Activated CD8-positive, alpha-beta T cell treated with anti-CD3 and anti-CD28 coated beads for 36 hours (primary cell): ENCODE data around the gene CLPSL2. TPM values are rescaled to one million over a fixed set of nuclear protein-coding genes. Genes with fewer than 3 reads are reported as not detected.

Source experiments
- ATAC-seq: fragments of 200-7000 bp; cut with Tn5 transposase; one replicate; pipeline ENCODE4 v1.10.0; 2021; ENCODE audit warnings: mild to moderate bottlenecking, moderate library complexity
- CTCF ChIA-PET: fragments of 350-600 bp; sonication (Branson Sonifier 250); formaldehyde crosslinking; loops from one replicate; lab custom pipeline; 2021; ENCODE audit warnings: antibody characterized with exemption; lab: Charles Lee
- POLR2A ChIA-PET: fragments of 350-600 bp; sonication (Branson Sonifier 250); formaldehyde crosslinking; loops from one replicate; lab custom pipeline; 2021; ENCODE audit warnings: antibody characterized with exemption; lab: Charles Lee
- DNase-seq: peaks from one replicate; pipeline ENCODE4 v3.0.0-alpha.2; 2020
- H3K27ac Mint-ChIP-seq: one replicate; pipeline ENCODE4 v1.8.0; 2021; ENCODE audit warnings: mild to moderate bottlenecking, mixed read lengths
- H3K27me3 Mint-ChIP-seq: one replicate; pipeline ENCODE4 v1.8.0; 2021; ENCODE audit warnings: mixed read lengths
- H3K36me3 Mint-ChIP-seq: one replicate; pipeline ENCODE4 v1.8.0; 2021; ENCODE audit warnings: low read depth, mixed read lengths
- H3K4me1 Mint-ChIP-seq: one replicate; pipeline ENCODE4 v1.8.0; 2021; ENCODE audit warnings: low read depth, mixed read lengths
- H3K4me3 Mint-ChIP-seq: one replicate; pipeline ENCODE4 v1.8.0; 2021; ENCODE audit warnings: mild to moderate bottlenecking, moderate library complexity, mixed read lengths
- H3K9me3 Mint-ChIP-seq: one replicate; pipeline ENCODE4 v1.8.0; 2021; ENCODE audit warnings: mixed read lengths
- CTCF ChIP-seq: fragments of 200-600 bp; IDR thresholded peaks from one replicate; pipeline ENCODE4 v1.8.0; 2022; ENCODE audit warnings: antibody characterized with exemption, mild to moderate bottlenecking
- intact Hi-C: fragments of 100-400 bp; cut with micrococcal nuclease; formaldehyde crosslinking; loops from one replicate; pipeline ENCODE4 v1.10.0; 2022
- total RNA-seq, 2 experiments: library from RNA; stranded (reverse); gene quantifications; one replicate each; pipeline ENCODE4 v1.2.3, GENCODE V29; 2021

The CLPSL2 gene
- total RNA-seq, 2 experiments from 2014 or later: not detected

GRCh38 chr6:35737413-35738211 is 38.8 kb upstream of the CLPSL2 start:
- ATAC-seq (peak; percentile 75), DNase-seq (peak; percentile 13)
- H3K4me1 Mint-ChIP-seq: peaks cover 42% of the 10 kb centered on the region
- no peaks in the 10 kb centered on the region for H3K36me3 Mint-ChIP-seq
- H3K4me3 Mint-ChIP-seq: peak overlapping the region; percentile 31
- TF ChIP-seq CTCF: peak; percentile 86
- H3K9me3 Mint-ChIP-seq: no peaks in the 10 kb centered on the region
- H3K27me3 Mint-ChIP-seq: no peaks in the 10 kb centered on the region
- POLR2A ChIA-PET: interaction anchor here (1.4 to 2.1 kb wide), 2 partner anchors 9 to 50 kb away, joined by 4 to 6 read pairs; no protein-coding TSS in a partner anchor
- CTCF ChIA-PET: interaction anchor here (0.6 to 9.6 kb wide), 55 partner anchors 9 to 290 kb away, joined by 3 to 272 read pairs (median 8); partner anchors contain the start of genes FANCE and FKBP5
- intact Hi-C loops: loop anchor here (1.0 kb wide), 1 partner anchor 153 kb away; no protein-coding TSS in a partner anchor
- peak overlapping the region; percentile 77 for H3K27ac Mint-ChIP-seq

- H3K27me3 Mint-ChIP-seq: no peaks in the 10 kb centered on the region
- no peak for DNase-seq
- intact Hi-C loops: no loop called here
These were observed 36.5 kb upstream of the CLPSL2 start for GRCh38 chr6:35739645-35740524.

GRCh38 chr6:35742842-35743241 is 33.6 kb upstream of the CLPSL2 start:
- ChIA-PET POLR2A (no interaction called here), CTCF (interaction anchor here (0.6 kb wide), 1 partner anchor 66 kb away, joined by 4 read pairs; no protein-coding TSS in a partner anchor)
- H3K9me3 Mint-ChIP-seq: peaks cover 3% of the 10 kb centered on the region
- H3K27me3 Mint-ChIP-seq: no peaks in the 10 kb centered on the region
- no peak overlapping the region for H3K4me3 Mint-ChIP-seq
- intact Hi-C loops: no loop called here
- no peak for TF ChIP-seq CTCF
- ATAC-seq (no peak), DNase-seq (no peak)
- H3K4me1 Mint-ChIP-seq: peaks cover under 1% of the 10 kb centered on the region
- H3K27ac Mint-ChIP-seq: no peak overlapping the region
- peaks cover under 1% of the 10 kb centered on the region for H3K36me3 Mint-ChIP-seq

More at GRCh38 chr6:35739645-35740524, 36.5 kb upstream of the CLPSL2 start:
- Mint-ChIP-seq H3K4me1 (peaks cover 25% of the 10 kb centered on the region), H3K27ac (no peak overlapping the region), H3K36me3 (no peaks in the 10 kb centered on the region), H3K4me3 (no peak overlapping the region), H3K9me3 (no peaks in the 10 kb centered on the region)
- POLR2A ChIA-PET: interaction anchor here (0.7 kb wide), 1 partner anchor 18 kb away, joined by 3 read pairs; no protein-coding TSS in a partner anchor
- ATAC-seq: no peak
- TF ChIP-seq CTCF: no peak
- CTCF ChIA-PET: interaction anchor here (1.1 to 9.6 kb wide), 7 partner anchors 116 to 218 kb away, joined by 3 to 272 read pairs (median 4); no protein-coding TSS in a partner anchor

- Mint-ChIP-seq H3K36me3 (peaks cover 2% of the 10 kb centered on the region), H3K9me3 (peaks cover 6% of the 10 kb centered on the region), H3K4me1 (no peaks in the 10 kb centered on the region), H3K27ac (no peak overlapping the region), H3K27me3 (no peaks in the 10 kb centered on the region), H3K4me3 (no peak overlapping the region)
- DNase-seq (no peak), ATAC-seq (no peak)
- no peak for TF ChIP-seq CTCF
- ChIA-PET CTCF (no interaction called here), POLR2A (no interaction called here)
- intact Hi-C loops: no loop called here
These were observed 30.9 kb upstream of the CLPSL2 start for GRCh38 chr6:35745509-35745908.
